NCI-H526 treated with DMSO at 0.1 percent for 48 hours (cell line): ENCODE results near the gene RPL9.
"Not testable (repeated sequence)": the region's sequence is repeated elsewhere in the genome, so short reads cannot be mapped to it uniquely, and the experiment has no call there.

Experiments
- DNase-seq: peaks from one replicate; lab custom pipeline; 2025; lab: John Stamatoyannopoulos, UW

Gene RPL9

DNA sequence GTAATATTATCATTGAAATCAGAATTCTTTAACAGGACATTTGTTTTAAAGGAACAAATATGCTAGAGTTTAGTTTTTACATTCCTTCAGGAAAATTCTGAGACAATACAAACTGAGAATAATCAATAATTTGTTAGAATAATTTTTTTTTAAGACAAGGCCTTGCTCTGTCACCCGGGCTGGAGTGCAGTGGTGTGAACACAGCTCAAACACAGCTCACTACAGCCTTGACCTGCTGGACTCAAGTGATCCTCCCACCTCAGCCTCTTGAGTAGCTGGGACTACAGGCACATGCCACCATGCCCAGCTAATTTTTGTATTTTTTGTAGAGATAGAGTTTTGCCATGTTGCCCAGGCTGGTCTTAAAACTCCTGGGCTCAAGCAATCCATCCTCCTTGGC lies 33.4 kb downstream of the RPL9 start:
- not testable (repeated sequence) for DNase-seq

DNA sequence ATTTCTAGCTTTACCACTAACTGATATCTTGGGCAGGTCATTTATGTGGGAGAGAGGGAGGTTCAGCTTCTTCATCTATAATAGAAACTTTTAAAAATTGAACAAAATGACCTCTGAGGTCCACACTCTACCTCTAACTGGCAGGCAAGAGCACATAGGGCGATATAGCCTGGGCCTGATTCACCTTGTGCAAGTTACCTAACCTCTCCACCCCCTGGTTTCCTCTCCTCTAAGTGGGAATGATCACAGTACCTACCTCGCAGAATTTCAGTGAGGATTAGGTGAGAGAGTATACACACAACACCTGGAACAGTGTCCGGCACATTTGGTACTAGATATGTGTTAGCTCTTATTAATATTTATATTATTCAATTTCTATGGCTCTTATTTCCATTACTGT lies 36.5 kb downstream of the RPL9 start:
- no peak for DNase-seq

DNA sequence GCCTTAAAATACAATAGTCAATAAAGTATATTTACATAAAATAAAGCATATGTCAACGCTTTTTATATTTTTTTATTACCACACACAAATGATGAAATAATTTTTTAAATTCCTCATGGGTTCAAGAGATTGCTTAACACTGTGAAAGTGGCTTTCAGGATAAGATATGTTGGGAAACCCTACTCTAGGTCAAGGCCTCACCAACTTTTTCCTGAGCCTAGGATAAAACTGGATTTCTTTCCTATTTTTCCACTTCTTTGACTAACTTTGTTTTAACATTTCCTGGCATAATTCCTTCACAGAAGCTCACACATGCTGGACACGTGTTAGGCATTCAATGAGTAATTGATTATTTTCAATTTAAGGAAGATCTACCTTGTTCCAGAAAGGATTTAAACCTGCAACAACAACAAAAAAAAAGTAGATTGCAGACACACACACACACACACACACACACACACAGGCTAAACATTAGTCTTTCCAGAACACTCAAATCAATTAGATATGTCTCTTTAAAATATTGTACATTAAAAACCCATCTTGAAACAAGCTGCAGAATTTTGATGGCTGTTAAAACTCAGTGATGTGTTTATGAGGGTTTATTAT lies 42.9 kb downstream of the RPL9 start:
- no peak for DNase-seq

DNA sequence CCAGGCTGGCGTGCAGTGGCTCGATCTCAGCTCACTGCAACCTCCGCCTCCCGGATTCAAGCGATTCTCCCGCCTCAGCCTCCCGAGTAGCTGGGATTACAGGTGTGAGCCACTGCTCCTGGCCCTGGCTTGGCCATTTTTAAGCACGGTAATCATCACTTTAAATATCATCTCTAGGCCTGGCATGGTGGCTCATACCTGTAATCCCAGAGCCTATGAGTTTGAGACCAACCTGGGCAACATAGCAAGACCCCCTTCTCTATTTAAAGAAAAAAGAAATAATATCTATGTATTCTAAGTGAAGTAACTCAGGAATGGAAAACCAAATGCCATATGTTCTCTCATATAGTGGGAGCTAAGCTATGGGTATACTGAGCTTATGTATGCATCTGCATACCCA lies 47.2 kb downstream of the RPL9 start:
- not testable (repeated sequence) for DNase-seq

DNA sequence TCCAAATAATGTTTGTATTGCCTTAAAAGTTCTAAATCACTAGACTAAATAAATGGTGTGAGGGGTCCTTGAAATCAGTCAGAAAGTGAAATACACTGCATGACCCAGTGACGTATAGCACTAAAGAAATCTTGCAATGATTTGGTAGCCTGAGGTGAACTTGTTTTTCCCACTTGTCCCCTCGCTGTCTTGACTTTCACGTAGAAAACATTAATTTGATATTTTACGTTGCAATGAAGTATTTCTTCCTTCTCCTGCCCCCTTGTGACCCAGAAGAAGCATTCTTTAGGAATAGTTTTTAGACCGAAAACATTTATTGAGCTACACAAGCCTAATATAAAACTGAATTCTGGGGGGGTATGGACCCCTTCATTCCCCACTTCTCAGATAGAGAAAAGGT lies 48.3 kb downstream of the RPL9 start:
- DNase-seq, result no peak

DNA sequence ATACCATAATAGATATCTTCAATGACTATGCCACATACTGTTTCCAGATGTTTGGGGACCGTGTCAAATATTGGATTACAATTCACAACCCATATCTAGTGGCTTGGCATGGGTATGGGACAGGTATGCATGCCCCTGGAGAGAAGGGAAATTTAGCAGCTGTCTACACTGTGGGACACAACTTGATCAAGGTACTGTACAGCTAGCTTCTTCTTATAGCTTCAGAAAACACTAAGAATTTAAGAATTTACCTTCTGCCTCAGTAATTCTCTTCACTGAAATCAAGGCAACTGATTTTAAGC lies 51.2 kb downstream of the RPL9 start:
- DNase-seq, result no peak

DNA sequence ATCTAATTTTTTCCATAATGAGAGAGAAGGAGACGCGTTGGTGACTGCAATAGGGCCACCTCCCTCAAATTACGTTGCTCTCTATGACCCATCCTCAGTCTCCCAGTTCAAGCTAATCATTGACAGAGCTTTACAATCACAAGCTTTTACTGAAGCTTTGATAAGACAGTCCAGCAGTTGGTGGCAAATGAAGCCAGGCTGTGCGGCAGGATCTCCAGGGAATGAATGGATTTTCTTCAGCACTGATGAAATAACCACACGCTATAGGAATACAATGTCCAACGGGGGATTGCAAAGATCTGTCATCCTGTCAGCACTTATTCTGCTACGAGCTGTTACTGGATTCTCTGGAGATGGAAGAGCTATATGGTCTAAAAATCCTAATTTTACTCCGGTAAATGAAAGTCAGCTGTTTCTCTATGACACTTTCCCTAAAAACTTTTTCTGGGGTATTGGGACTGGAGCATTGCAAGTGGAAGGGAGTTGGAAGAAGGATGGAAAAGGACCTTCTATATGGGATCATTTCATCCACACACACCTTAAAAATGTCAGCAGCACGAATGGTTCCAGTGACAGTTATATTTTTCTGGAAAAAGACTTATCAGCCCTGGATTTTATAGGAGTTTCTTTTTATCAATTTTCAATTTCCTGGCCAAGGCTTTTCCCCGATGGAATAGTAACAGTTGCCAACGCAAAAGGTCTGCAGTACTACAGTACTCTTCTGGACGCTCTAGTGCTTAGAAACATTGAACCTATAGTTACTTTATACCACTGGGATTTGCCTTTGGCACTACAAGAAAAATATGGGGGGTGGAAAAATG lies 51.7 kb downstream of the RPL9 start, which contains the start of gene KLB:
TSS of gene KLB (plus strand) at position 168 of the 821 bp plus-strand sequence. CDS start at position 188, 20 bp downstream.
- DNase-seq, result no peak
